ENCODE results near the gene SEC31B. TPM values are rescaled to one million over a fixed set of nuclear protein-coding genes. Genes with fewer than 3 reads are reported as not detected.
A peak's percentile ranks its signal among the peaks of the same experiment; 100 is the strongest.

Gene SEC31B
- total RNA-seq, 4 donors from 2014 or later = 12.7 to 24.9 (median 17.5) TPM

DNA sequence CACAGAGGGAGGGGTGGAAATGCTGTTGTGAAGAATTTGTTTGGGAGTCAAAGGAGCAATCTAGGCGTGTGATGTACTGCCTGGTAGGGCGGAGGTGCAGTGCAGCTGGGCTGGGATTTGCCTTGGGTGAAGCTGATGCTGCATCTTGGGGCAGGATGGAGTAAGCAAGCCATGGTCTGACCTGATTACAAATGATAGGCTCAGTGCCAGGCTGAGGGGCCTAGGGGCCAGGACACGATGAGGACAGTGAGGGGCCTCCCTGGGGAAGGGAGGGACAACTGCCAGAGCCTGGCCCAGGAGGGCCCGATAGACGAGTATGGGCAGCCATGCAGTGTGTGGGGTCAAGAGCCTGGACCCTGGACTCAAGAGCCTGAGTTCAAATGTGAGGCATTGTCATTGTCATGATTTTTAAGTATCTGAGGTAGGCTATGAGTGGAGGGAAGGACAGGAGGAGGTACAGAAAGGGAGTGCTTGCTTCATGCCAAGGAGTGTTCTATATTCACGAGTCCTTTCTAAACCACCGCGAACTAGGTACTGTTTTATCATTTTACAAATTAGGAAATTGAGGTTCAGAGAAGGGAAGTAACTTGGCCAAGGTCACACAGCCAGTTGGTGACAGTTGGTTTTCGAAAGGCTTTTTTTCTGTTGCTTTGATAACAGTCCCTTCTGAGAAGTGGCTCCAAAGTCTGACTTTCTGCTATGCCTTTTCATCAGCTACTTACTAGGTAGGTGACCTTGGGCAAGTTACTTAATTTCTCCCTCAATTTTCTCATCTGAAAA, 45.7 kb upstream of the SEC31B start:
- Histone ChIP-seq H3K27me3 (peaks cover 0 to 89% of the 10 kb centered on the region in 2 donors), H3K36me3 (peaks cover 0 to 4% (median 0%) of the 10 kb centered on the region in 3 donors), H3K9me3 (no peaks in the 10 kb centered on the region), H3K4me1 (peaks cover 0 to 12% (median 10%) of the 10 kb centered on the region in 4 donors), H3K27ac (no peak overlapping the region), H3K4me3 (no peak overlapping the region)
- no peak for DNase-seq (ENCODE audit: low spot score in 2 of 2)
- WGBS, 2 donors = 64 to 66% methylated on average over 9 of the region's 9 CpGs
- TF ChIP-seq POLR2A (IDR thresholded peaks at IDR 0.05) (no peak), EP300 (IDR thresholded peaks at IDR 0.05) (no peak)
- TF ChIP-seq, protein P1, sequence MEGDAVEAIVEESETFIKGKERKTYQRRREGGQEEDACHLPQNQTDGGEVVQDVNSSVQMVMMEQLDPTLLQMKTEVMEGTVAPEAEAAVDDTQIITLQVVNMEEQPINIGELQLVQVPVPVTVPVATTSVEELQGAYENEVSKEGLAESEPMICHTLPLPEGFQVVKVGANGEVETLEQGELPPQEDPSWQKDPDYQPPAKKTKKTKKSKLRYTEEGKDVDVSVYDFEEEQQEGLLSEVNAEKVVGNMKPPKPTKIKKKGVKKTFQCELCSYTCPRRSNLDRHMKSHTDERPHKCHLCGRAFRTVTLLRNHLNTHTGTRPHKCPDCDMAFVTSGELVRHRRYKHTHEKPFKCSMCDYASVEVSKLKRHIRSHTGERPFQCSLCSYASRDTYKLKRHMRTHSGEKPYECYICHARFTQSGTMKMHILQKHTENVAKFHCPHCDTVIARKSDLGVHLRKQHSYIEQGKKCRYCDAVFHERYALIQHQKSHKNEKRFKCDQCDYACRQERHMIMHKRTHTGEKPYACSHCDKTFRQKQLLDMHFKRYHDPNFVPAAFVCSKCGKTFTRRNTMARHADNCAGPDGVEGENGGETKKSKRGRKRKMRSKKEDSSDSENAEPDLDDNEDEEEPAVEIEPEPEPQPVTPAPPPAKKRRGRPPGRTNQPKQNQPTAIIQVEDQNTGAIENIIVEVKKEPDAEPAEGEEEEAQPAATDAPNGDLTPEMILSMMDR (IDR thresholded peaks at IDR 0.05) = no peak

DNA sequence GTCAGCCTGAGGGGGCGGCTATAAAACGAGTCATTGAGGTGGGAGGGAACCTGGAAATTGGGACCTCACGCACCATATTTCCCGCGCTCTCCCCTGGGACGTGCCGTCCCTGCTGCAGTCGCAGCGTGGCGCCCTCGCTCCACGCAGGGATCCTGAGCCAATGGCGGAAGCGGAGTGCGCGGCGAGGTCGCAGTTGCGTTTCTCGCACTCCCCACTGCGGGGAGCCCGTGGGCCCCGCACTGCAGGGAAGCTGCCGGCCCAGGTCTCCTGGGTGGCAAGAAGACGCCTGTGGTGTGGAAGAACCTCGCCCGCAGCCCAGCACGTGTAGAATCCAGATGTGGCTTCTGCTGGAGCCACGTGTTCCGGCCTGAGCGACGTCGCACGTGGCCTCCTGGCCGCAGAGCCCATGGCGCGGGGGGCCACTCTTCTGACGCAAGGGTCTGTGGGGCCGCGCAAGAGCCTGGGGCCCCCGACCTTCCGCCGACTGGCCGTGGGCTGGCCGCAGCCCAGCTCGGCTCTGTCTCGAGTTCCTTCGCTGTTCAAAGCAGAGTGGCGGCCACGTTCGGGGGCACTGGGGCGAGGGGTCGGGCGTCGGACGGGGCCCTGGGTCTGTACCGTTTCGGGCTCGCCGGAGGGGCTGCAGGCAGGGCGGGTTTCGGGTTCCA, 42.5 kb upstream of the SEC31B start:
- Histone ChIP-seq H3K9me3 (no peaks in the 10 kb centered on the region), H3K27ac (no peak overlapping the region), H3K4me3 (peak overlapping the region in 1 of 4 donors; percentile 14), H3K27me3 (peaks cover 0 to 56% of the 10 kb centered on the region in 2 donors), H3K4me1 (peaks cover 0 to 12% (median 10%) of the 10 kb centered on the region in 4 donors), H3K36me3 (peaks cover 0 to 28% (median 0%) of the 10 kb centered on the region in 3 donors)
- peak in 1 of 2 donors; percentile 13 for DNase-seq (ENCODE audit: low spot score in 2 of 2)
- WGBS, 2 donors = 7 to 14% methylated on average over 27 to 40 of the region's 62 CpGs
- TF ChIP-seq, protein P1 (IDR thresholded peaks at IDR 0.05) = peak; percentile 58 to 77 (median 73)
- TF ChIP-seq EP300 (IDR thresholded peaks at IDR 0.05) (peak in 1 of 2 donors; percentile 31), POLR2A (IDR thresholded peaks at IDR 0.05) (no peak)

DNA sequence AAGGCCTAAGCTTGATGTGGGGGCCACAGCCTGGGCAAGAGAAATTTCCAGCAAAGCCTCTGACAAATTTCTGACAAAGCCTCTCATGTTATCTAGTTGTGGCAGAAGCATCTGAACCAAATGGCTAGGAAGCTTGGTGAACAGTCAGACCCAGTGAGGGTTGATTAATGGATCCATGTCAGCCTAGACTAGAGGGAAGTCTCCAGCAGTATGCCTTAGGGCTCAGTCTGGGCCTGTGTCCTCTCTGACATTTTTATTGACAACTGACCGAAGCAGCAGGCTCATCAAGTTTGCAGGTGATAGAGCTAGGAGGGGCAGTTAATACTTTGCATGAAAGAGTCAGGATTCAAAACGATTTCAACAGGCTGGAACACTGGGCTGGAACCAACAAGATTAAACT, 41.3 kb upstream of the SEC31B start:
- Histone ChIP-seq H3K27ac (no peak overlapping the region), H3K9me3 (no peaks in the 10 kb centered on the region), H3K36me3 (peaks cover 0 to 39% (median 0%) of the 10 kb centered on the region in 3 donors), H3K4me3 (no peak overlapping the region), H3K4me1 (peaks cover 0 to 12% (median 10%) of the 10 kb centered on the region in 4 donors), H3K27me3 (peaks cover 0 to 45% of the 10 kb centered on the region in 2 donors)
- TF ChIP-seq EP300 (IDR thresholded peaks at IDR 0.05) = no peak
- TF ChIP-seq POLR2A (IDR thresholded peaks at IDR 0.05) = no peak
- TF ChIP-seq, protein P1 (IDR thresholded peaks at IDR 0.05) = no peak
- no peak for DNase-seq (ENCODE audit: low spot score in 2 of 2)
- WGBS, 2 donors = 38 to 67% methylated on average over 2 of the region's 2 CpGs

DNA sequence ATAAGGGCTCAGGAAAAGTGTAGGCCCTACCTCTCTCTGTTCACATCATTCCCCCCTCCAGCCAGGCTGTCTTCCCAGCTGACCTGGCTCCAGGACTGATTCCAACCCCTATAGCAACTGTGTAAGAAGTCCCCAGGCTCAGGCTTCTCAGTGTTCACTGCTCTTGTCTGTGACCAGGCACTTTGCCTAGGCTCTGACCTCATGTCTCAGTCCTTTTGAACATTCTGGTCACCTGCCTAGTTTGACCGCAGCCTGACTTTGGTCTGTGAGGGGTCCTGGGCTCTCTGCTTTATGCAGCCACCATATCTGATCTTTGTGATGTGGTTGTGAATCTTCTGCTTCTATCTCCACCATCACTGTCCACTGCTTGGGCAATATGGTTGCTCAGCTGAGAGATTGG, 40.6 kb upstream of the SEC31B start:
- WGBS, 2 donors = 94 to 100% methylated on average over 1 of the region's 1 CpG
- TF ChIP-seq POLR2A (IDR thresholded peaks at IDR 0.05) = no peak
- TF ChIP-seq, protein P1 (IDR thresholded peaks at IDR 0.05) = no peak
- TF ChIP-seq EP300 (IDR thresholded peaks at IDR 0.05) = no peak
- H3K27ac ChIP-seq = no peak overlapping the region
- H3K4me1 ChIP-seq = peaks cover 0 to 12% (median 10%) of the 10 kb centered on the region in 4 donors
- H3K4me3 ChIP-seq = no peak overlapping the region
- H3K9me3 ChIP-seq = no peaks in the 10 kb centered on the region
- DNase-seq (ENCODE audit: low spot score in 2 of 2) = no peak
- peaks cover 0 to 46% (median 0%) of the 10 kb centered on the region in 3 donors for H3K36me3 ChIP-seq
- peaks cover 0 to 37% of the 10 kb centered on the region in 2 donors for H3K27me3 ChIP-seq

DNA sequence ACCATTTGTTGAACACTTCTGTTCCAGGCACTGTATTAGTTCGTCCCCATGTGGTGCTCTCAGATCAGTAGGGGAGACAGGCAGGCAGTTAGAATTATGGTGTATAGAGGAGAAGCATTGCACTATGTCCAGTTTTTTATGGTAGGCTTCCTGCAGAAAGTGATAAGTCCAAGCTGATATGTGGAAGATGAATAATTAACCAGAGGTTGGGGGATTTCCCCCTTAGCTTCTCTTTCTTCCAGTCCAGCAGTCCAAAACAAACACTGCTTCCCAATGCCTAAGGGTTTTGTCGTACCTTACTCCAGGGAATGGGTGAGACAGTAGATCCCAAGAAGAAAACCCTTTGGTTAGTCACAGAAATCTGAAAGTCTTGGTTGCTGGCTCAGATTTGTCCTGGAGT, 35.2 kb upstream of the SEC31B start:
- TF ChIP-seq, protein P1 (IDR thresholded peaks at IDR 0.05) = no peak
- TF ChIP-seq POLR2A (IDR thresholded peaks at IDR 0.05) (no peak), EP300 (IDR thresholded peaks at IDR 0.05) (no peak)
- H3K27me3 ChIP-seq = no peaks in the 10 kb centered on the region
- H3K4me1 ChIP-seq = peaks cover 0 to 4% (median 0%) of the 10 kb centered on the region in 4 donors
- H3K9me3 ChIP-seq = no peaks in the 10 kb centered on the region
- H3K27ac ChIP-seq = no peak overlapping the region
- DNase-seq (ENCODE audit: low spot score in 2 of 2) = no peak
- 92 to 96% methylated on average over 2 of the region's 2 CpGs for WGBS, 2 donors
- peaks cover 0 to 71% (median 0%) of the 10 kb centered on the region in 3 donors for H3K36me3 ChIP-seq
- H3K4me3 ChIP-seq = no peak overlapping the region

Data from tibial nerve (tissue), 4 donors.